Stimulated activated naive CD4-positive, alpha-beta T cell treated with Interleukin-2 at 50 U/mL for 16 hours (primary cell): ENCODE measurements around the gene LRRC18.

ENCODE experiments used
- DNase-seq: peaks from one replicate; lab custom pipeline; 2025; lab: John Stamatoyannopoulos, UW

LRRC18 gene

DNA sequence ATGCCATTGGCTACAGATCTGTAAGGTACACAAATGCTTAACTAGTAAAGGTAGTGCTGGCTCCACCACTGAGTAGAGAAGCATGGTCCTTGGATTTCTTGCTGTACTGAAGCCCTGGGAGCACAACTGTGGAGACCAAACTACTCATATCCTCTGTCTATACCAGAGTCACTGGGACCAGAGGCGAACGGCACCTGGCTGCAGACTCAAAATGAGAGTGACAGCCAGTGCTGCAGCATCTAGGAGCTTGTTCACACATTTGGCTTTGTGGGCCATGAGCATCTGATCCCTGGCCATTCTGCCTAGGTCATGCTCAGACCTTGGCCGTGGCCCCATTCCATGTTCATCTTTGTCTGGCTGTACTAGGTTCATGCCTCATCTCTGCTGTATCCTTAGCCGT is 31.9 kb downstream of the LRRC18 start:
- DNase-seq = no peak

GRCh38 chr10:48906841-48907240 is 32.8 kb downstream of the LRRC18 start:
- no peak for DNase-seq

GRCh38 chr10:48905311-48905710 is 34.3 kb downstream of the LRRC18 start:
- DNase-seq = no peak

DNA sequence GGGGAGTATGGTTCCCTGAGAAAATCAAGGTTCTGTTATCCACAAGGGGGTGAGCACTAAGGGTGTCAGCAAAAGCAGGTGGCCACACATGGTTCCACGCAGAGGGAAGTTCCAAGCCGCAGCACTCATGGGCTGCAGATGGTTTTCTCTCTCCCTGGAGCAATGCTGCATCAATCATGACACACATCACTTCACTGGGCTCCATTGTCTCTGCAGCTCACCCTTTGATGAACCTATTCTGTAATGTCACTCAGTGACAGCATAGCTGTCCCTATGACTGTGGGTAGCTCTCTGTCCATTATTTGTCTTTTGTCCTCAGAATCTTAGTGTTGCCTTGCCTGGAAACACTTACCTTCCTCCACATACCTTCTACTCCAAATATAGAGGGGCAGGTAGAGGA is 34.8 kb downstream of the LRRC18 start:
- no peak for DNase-seq

DNA sequence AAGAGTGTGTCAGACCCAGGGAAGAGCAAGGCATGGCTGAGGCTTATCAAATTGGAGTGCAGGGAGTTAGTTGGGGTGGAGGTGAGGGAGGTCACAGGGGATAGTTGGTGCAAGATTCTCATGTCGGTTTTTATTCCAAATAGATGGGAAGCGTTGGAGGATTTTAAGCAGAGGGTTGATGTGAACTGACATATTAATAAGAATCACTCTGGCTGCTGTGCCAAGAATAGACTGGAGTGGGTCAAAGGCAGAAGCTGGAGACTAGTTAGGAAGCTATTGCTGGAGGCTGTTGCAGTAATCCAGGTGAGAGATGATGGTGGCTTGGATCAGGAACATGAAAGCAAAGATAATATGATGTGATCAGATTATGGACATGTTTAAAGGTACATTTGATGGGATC is 36.5 kb downstream of the LRRC18 start:
- no peak for DNase-seq

- DNase-seq = no peak
Observed at GRCh38 chr10:48902096-48902495, 37.5 kb downstream of the LRRC18 start.

GRCh38 chr10:48901319-48901718 is 38.3 kb downstream of the LRRC18 start:
- no peak for DNase-seq

DNA sequence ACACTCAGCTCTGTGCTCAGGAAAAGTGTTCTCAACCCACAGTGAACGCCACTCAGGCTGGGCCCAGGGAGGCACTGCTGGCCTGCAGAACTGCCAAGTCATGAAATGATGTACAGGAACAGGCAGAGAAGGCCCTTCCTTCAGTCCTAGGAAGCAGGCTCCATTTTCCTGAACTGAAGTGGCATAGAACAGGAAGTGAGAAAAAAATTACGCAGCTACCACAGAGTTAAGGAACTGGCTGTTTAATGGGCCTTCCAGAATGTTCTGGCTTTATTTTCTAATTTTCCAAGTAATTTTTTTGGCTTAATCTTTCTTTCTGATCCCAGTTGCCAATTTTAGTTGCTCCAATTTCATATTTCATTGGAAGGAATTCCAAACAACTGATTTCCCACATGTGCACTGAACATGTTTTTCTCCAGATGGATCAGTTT is 39.3 kb downstream of the LRRC18 start:
- DNase-seq = no peak

DNA sequence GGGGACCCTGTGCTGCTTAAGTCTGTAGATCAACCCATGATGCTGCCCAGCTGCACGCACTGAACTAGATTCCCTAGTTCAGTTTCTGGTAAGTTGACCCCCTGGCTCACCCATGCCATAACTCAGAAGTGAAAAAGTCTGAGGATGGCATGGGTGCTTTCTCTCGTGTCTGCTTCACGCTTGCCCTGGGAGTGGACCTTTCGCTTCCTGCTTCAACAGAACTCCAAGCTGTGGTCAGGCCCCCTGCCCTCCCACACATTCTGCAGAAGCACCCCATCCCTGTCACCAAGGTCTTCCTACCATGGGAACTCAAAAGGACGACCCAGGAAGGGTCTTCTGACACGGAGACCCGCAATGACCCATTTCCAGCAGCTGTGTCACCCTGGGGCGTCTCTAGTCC is 39.9 kb downstream of the LRRC18 start:
- no peak for DNase-seq

DNA sequence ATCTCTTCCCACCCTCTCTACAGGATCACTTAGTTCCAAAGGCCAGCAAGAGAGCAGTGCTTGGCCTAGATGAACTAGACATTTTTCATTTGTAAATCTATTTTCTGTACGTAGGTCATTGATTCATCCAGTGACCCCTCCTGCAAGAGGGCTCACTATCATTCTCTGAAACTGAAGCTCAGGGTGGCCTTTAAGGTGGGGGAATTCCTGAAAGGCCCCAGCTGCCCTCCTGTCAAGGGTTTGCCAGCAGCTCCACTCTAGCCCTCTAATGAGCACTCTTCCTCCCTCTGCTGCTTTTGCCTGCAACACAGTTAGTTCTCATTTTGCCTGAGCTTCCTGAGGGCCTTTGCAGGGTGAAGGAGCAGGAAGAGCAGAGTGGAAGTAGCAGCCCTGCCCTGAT is 41.2 kb downstream of the LRRC18 start:
- DNase-seq = no peak

- no peak for DNase-seq
Observed at GRCh38 chr10:48897441-48897790, 42.2 kb downstream of the LRRC18 start.

DNA sequence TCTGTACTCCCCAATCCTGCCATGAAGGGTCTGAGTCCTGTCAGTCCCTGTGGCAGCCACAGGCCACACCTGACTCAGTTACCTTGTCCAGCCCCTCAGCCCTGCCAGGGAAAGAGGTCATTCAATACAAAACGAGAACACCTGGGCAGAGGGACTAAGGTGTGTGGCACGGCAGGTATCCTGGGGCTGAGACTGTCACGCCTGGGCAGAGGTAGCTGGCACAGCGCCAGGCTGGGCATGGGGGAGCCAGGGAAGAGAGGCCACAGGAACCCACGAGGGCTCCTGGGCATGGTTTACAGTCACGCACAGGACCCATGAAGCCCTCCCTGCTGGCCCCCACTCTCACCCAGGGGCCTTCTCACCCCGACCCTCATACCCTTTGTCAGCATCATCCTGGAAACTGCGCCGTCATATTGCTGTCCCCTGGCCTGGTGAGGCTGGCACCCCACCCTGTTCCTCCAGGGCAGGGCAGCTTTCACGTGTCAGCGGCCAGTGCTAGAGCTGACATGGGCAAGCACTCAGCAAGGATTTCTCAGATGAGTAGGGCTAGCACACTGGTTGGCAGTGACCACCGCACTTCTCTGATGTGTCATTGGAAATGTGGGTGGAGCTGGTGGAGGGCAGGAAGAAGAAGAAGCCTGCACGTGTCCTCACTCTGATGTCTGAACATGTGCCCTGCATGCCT is 42.7 kb downstream of the LRRC18 start:
- no peak for DNase-seq

DNA sequence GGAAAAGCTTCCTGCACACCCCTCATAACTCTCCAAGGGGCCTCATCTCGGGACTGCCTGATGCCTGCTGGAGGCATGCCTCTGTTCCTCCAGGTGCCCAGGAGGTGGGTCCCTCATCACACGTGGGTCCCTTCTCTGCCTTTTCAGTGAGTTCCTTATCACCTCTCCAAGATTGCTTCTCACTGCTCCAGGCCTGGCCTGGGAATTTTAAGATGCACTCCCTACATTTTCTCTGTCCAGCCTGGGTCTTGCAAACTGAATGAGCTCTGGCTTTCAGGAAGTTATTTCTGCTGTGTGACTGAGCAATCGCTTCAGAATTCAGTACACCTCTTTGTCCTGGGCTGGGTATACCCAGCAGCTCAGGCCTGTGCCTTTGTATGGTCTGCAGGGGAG is 43.8 kb downstream of the LRRC18 start:
- no peak for DNase-seq

DNA sequence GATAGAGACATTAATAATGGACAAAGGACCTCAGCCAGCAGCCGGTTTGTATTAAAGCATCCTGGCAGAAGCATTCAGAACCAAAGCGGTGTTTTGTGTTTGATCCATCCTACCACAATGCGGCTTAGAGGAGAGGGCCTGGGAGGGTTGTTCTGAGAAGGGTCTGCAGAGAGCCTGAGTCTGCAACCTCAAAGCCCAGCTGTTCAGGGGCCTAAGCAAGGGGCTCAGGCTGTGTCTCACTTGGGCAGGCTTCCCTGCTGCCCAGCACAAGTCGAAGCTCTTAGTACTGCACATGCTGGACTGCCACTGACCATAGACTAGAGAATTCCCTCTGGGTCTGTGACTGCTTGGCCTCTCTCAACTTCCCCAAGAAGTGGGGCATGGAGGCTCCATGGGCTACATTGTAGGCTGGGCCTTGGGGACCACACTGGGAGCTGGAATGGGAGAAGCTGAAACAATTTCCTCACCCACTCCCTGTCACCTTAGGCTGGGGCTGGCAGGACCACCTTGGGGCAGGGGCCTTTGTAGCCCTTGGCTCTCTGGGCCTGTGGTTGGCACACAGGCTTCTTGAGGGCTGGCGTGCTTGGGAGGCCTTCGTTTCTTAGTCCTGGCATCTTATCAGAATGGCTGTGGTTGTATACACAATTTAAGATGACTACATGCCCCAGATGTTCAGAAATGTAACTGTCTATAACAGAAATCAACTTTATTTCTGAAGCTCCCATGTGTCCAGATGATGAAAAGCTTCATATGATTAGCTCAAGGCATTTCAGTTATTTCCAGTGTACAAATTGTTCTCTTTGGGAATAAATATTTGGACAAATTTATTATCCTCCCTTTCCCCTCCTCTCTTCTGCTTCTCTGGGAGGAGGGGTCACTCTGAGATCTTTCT is 44.5 kb downstream of the LRRC18 start:
- DNase-seq = no peak

DNA sequence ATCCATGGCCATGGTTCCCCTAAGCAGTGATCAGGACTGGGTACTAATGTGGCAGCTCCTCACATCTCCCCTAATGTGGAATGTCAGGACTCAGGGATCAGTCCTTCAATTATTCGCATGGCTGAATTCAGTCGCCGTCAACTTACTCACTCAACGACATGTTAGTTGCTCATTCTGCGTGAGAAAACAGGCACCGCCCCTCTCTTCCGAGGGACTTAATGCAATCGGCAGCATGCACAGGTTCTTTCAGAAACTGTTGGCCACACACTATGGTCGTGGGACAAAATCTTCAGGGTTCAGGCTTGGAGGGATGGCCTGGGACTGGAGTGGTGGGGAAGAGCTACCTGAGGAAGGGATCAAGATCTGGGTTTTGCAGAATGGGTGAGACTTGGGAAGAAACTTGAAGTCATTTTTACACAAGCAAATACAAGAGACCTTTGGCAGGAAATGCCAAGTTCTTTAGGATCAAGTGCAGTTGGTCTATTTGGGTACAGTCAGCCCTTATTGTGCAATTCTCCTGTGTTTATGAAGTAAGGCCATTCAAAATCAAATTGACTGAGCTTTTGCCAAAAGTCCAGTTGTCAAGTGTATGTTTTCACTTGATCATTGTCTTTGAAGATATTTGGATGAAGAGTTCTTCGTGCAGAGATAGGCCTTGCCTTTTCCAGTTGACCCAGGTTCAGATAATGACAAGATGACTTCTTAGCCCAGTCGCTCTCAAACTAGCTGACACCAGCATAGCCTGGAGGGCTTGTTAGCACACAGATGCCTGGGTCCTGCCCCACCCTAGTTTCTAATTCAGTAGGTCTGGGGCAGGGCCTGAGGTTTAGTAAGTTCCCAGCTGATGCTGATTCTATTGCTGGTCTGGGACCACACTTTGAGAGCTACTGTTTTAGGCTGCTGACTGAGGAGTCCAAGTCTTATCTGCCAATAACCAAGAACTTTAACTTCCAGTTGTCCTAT is 48.5 kb downstream of the LRRC18 start:
- DNase-seq = no peak

GRCh38 chr10:48887982-48888381 is 51.7 kb downstream of the LRRC18 start:
- DNase-seq = no peak

DNA sequence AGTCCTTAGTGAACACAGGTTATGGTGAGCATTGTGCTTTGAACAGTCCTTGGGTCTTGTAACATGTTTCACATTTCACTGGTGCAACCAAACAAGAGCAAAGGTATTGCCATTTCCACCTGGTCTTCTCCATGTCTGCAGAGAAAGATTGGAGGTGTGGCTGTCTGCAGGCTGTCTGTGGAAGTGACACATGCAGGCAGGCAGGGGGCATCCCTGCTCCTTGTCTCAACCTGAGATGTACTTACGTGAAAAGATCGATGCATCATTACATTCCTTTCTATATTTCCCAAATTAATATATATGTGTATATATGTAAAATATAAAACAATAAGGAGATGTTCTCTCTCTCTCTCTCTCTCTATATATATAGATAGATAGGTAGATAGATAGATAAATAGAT is 54.3 kb downstream of the LRRC18 start:
- DNase-seq = no peak

- DNase-seq = no peak
Observed at GRCh38 chr10:48884179-48885045, 55.2 kb downstream of the LRRC18 start.

DNA sequence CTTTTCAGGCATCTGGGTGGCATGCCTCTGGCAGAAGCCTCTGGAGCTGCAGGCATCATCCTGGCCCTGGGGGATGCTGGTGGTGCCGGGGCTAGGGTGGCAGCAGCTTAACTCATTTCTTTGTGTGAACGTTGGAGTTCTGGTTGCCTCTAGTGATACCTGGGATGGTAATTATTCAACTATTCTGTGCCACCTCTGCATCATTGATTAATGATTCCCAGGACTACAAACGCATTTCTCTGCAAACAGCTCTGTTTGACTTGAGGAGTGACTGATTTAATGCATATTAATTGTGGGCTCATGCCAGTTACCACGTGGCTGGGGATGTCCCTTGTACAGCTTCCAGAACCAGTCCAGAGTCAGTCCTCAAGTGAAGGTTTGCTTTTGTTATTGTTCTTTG is 55.9 kb downstream of the LRRC18 start:
- no peak for DNase-seq

- no peak for DNase-seq
Observed at GRCh38 chr10:48882881-48883280, 56.8 kb downstream of the LRRC18 start.

GRCh38 chr10:48881937-48882336 is 57.7 kb downstream of the LRRC18 start:
- DNase-seq = no peak
